A549 treated with Mapracorat at 1 μM for 4 hours (cell line): ENCODE measurements around the gene SLC9C2. TPM values are rescaled to one million over a fixed set of nuclear protein-coding genes. Genes with fewer than 3 reads are reported as not detected.

Experiments
- total RNA-seq: library from RNA; stranded (reverse); fragments of 200-300 nt; extraction: Qiagen RNA extraction; gene quantifications from 5 replicates; pipeline ENCODE4 v1.2.3, GENCODE V29; 2022

SLC9C2 gene
- not detected in 5 replicates for total RNA-seq

GRCh38 chr1:173603056-173603591 is at the start of gene SLC9C2:
Gene SLC9C2, minus strand, starts transcription at chr1:173603072. Its CDS starts 1,296 bp downstream, at chr1:173601776.

GRCh38 chr1:173635116-173635515 is 32.2 kb upstream of the SLC9C2 start, which contains the start of gene TEX50:
Gene TEX50, plus strand, starts transcription at chr1:173635338. Its CDS starts 184 bp downstream, at chr1:173635522.

DNA sequence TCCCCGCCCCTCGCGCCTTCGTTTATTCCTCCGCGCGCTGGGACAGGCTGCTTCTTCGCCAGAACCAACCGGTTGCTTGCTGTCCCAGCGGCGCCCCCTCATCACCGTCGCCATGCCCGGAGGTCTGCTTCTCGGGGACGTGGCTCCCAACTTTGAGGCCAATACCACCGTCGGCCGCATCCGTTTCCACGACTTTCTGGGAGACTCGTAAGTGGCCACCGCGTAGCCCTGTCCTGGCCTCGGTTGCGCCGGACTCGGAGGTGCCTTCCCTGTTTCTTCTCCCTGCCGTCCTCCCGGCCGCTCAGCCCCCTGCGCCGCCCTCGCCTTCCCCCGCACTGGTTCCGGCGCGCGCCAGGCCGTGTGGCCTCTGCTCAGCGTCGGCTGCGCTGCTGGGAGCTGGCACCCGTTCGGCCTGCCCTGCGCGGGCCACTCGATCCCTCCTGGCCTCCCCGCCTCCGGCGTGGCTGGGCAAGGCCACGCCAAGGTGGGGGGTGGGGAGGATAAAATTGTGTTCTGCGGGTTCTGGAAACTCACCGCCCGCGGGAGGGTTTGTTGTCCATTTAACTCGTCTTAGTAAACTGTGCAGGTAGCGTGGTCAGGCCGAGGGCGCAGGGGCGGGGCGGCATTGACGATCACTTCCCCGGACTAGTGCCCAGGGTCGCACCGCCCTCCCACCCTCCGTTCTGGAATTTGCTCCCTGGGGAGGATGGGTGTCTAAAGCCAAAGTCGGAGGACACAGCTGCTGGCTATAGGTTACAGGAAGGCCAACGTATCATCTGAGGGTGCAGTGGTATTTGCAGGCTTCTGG is 125.4 kb downstream of the SLC9C2 start, which contains the start of gene PRDX6:
Gene PRDX6, plus strand, starts transcription at position 50 of the 808 bp plus-strand sequence. Its CDS starts 63 bp downstream, at position 113.

Other genes starting within 250 kb of the SLC9C2 start
- 321 to 342 TPM (median 333 TPM) in 5 replicates for gene PRDX6, start 125.7 kb downstream of the SLC9C2 start, total RNA-seq
- gene TEX50, start 32.3 kb upstream of the SLC9C2 start, total RNA-seq = not detected in 5 replicates
- gene ANKRD45, start 66.8 kb upstream of the SLC9C2 start, total RNA-seq = 0.08 to 0.15 TPM (median 0.10 TPM) in 5 replicates
- 11.1 to 13.5 TPM (median 12.4 TPM) in 5 replicates for gene KLHL20, start 111.9 kb upstream of the SLC9C2 start, total RNA-seq
- gene DARS2, start 221.6 kb upstream of the SLC9C2 start, total RNA-seq = 38.2 to 42.9 TPM (median 42.0 TPM) in 5 replicates
- 11.9 to 15.1 TPM (median 12.8 TPM) in 5 replicates for gene CENPL, start 221.8 kb upstream of the SLC9C2 start, total RNA-seq